ENCODE measurements around the gene HOXB6. TPM values are rescaled to one million over a fixed set of nuclear protein-coding genes. Genes with fewer than 3 reads are reported as not detected.

The HOXB6 gene
- total RNA-seq: not detected in 2 replicates
- long read RNA-seq: 0 reads

DNA sequence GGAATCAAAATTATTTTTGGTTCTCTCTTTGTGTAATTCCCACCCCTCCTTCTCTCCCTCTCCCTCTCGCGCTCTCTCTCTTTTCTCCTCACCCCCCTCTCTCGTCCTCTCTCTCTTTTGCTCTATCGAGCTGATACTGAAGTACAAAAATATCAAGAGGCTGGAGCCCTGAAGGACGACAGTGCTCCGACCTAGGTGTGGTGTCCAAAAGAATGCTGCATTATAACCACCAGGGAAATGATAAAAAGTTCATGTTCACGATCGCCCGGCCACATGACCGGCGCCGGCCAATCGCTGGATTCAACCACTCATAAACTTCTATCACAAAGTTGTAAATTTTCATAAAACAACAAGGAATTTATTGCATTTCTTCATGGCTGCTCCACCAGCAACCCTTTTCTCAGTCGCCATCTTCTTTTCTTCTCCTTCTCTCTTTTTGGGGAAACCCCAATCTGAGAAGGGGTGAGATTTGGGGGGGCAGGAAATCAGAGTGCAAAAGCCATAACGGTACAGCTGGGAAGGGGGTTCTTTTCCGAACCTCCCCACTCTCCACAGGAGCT, at the start of gene HOXB6:
Gene HOXB6 (minus strand): TSS at position 217 of the 560 bp plus-strand sequence. CDS start 6,836 bp downstream, outside the sequence.
- no peak for DNase-seq (ENCODE audit: extremely low spot score, unreplicated experiment)
- Mint-ChIP-seq H3K9me3 (ENCODE audit: unreplicated experiment) (peaks cover 6% of the 10 kb centered on the region), H3K4me1 (ENCODE audit: unreplicated experiment) (no peaks in the 10 kb centered on the region), H3K4me3 (ENCODE audit: unreplicated experiment) (no peak within 1 kb of the TSS), H3K27me3 (ENCODE audit: unreplicated experiment) (peaks cover 96% of the 10 kb centered on the region), H3K27ac (ENCODE audit: unreplicated experiment) (no peak within 1 kb of the TSS), H3K36me3 (ENCODE audit: unreplicated experiment) (no peaks in the 10 kb centered on the region)
- TF ChIP-seq, protein P1, sequence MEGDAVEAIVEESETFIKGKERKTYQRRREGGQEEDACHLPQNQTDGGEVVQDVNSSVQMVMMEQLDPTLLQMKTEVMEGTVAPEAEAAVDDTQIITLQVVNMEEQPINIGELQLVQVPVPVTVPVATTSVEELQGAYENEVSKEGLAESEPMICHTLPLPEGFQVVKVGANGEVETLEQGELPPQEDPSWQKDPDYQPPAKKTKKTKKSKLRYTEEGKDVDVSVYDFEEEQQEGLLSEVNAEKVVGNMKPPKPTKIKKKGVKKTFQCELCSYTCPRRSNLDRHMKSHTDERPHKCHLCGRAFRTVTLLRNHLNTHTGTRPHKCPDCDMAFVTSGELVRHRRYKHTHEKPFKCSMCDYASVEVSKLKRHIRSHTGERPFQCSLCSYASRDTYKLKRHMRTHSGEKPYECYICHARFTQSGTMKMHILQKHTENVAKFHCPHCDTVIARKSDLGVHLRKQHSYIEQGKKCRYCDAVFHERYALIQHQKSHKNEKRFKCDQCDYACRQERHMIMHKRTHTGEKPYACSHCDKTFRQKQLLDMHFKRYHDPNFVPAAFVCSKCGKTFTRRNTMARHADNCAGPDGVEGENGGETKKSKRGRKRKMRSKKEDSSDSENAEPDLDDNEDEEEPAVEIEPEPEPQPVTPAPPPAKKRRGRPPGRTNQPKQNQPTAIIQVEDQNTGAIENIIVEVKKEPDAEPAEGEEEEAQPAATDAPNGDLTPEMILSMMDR (IDR thresholded peaks at IDR 0.05): no peak

DNA sequence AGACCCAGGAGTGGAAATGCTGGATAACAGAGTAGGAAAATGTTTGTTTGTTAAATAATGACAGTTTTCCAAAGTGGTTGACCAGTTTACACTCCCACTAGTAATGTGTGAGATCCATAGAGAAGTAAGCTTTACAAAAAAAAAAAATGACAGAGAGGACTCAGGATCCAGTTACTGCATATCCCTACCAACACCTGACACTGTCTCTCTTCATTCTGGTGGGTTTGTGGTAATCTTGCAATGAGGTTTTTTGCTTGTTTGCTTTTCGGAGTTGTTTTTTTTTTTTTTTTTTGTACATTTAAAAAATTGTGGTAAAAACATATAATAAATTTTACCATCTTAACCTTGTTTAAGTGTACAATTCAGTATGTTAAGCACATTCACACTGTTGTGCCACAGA, 45.0 kb upstream of the HOXB6 start:
- DNase-seq (ENCODE audit: extremely low spot score, unreplicated experiment): no peak
- TF ChIP-seq, protein P1 (IDR thresholded peaks at IDR 0.05): no peak
- Mint-ChIP-seq H3K27ac (ENCODE audit: unreplicated experiment) (no peak overlapping the region), H3K4me1 (ENCODE audit: unreplicated experiment) (peaks cover 6% of the 10 kb centered on the region), H3K4me3 (ENCODE audit: unreplicated experiment) (no peak overlapping the region), H3K27me3 (ENCODE audit: unreplicated experiment) (peaks cover 60% of the 10 kb centered on the region), H3K36me3 (ENCODE audit: unreplicated experiment) (no peaks in the 10 kb centered on the region), H3K9me3 (ENCODE audit: unreplicated experiment) (peaks cover 6% of the 10 kb centered on the region)

DNA sequence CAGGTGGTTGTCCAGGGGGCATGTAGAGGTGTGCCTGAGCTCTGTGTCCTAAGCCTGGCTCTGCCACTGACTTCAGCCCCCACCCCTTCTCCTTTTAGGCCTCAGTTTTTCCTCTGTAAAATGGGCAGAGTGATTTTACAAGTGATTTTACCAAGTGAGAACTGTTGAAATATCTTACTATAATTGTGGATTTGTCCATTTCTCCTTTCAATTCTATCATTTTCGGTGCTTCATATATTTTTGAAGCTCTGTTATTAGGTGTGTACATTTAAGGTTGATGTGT, 43.1 kb upstream of the HOXB6 start:
- TF ChIP-seq, protein P1 (IDR thresholded peaks at IDR 0.05): no peak
- peaks cover 6% of the 10 kb centered on the region for H3K9me3 Mint-ChIP-seq (ENCODE audit: unreplicated experiment)
- H3K4me1 Mint-ChIP-seq (ENCODE audit: unreplicated experiment): peaks cover 6% of the 10 kb centered on the region
- no peak overlapping the region for H3K4me3 Mint-ChIP-seq (ENCODE audit: unreplicated experiment)
- H3K27me3 Mint-ChIP-seq (ENCODE audit: unreplicated experiment): peaks cover 71% of the 10 kb centered on the region
- H3K27ac Mint-ChIP-seq (ENCODE audit: unreplicated experiment): no peak overlapping the region
- DNase-seq (ENCODE audit: extremely low spot score, unreplicated experiment): no peak
- H3K36me3 Mint-ChIP-seq (ENCODE audit: unreplicated experiment): no peaks in the 10 kb centered on the region

DNA sequence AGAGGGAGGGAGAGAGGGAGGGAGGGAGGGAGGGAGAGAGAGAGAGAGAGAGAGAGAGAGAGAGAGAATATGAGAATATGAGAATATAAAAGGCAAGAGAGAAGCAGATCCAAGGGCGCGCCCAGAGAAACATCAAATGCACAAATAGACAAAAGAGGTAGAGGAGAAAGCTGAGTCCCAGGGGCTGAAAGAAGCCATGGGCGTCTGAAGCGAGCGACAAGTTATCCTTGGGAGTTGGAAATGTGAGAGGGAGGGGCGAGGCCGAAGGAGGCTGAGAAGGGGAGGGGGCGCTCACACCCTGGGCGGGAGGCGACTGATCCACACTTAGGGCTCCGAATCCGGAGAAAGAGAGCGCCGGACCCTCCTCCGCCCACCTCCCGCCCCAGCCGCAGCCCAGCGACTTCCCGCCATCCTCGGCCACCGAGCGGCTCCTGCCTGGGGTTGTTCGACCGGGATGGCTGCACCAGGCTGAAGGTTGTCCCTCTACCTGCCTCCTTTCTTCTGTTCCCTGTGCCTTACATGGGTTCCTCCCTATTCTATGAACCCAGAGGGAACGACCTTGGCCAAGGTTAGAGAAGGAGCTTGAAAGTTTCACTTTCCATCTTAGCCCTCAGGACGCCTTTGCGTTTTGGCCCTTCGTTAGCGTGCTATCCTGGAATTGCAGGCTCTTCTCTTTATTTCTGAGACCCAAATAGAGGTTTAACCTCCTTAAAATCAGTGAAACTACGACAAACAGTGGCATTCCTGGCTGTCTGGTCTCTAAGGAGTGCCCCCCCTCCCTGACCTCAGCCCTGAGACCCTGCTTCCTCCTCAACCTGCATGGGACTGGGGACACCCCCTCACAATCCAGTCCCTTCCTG, 42.5 kb upstream of the HOXB6 start:
- no peak overlapping the region for H3K27ac Mint-ChIP-seq (ENCODE audit: unreplicated experiment)
- peaks cover 73% of the 10 kb centered on the region for H3K27me3 Mint-ChIP-seq (ENCODE audit: unreplicated experiment)
- no peaks in the 10 kb centered on the region for H3K36me3 Mint-ChIP-seq (ENCODE audit: unreplicated experiment)
- peaks cover 6% of the 10 kb centered on the region for H3K4me1 Mint-ChIP-seq (ENCODE audit: unreplicated experiment)
- DNase-seq (ENCODE audit: extremely low spot score, unreplicated experiment): no peak
- H3K9me3 Mint-ChIP-seq (ENCODE audit: unreplicated experiment): peaks cover 4% of the 10 kb centered on the region
- TF ChIP-seq, protein P1 (IDR thresholded peaks at IDR 0.05): no peak
- peak overlapping the region; percentile 63 for H3K4me3 Mint-ChIP-seq (ENCODE audit: unreplicated experiment)
